ENCODE measurements around the gene VOPP1.

- no peak for TF ChIP-seq CTCF (conservative IDR thresholded peaks at IDR 0.05 in 1 of 2, IDR thresholded peaks at IDR 0.05 in 1 of 2; ENCODE audit: low read depth in 1 of 2, low read length in 2 of 2)
- TF ChIP-seq EZH2 (IDR thresholded peaks at IDR 0.05; ENCODE audit: low read length, missing control alignments): no peak
Measured at GRCh38 chr7:55554038-55554437, 18.3 kb downstream of the VOPP1 start.
